Left lung (tissue), 10 donors: Measurements from ENCODE around the gene CLEC1A. TPM values are rescaled to one million over a fixed set of nuclear protein-coding genes. Genes with fewer than 3 reads are reported as not detected.
A peak's percentile ranks its signal among the peaks of the same experiment; 100 is the strongest.

Experiments
- ATAC-seq: fragments of 200-7000 bp; cut with Tn5 transposase; one replicate; pipeline ENCODE4 v1.9.1; 2020; ENCODE audit warnings: moderate library complexity
- DNase-seq, 4 donors: peaks; one replicate each; pipeline ENCODE4 v3.0.0-alpha.2; 2013 to 2020
- H3K27ac ChIP-seq, 2 donors: fragments of 200-600 bp; sonication (generic) in 1 of 2; one replicate each; pipeline versions ENCODE4 v1.5.0 to v1.8.0; 2020 to 2021
- H3K27me3 ChIP-seq, 2 donors: fragments of 200-600 bp; sonication (generic) in 1 of 2; one replicate each; pipeline versions ENCODE4 v1.5.0 to v1.8.0; 2020 to 2021
- H3K36me3 ChIP-seq, 2 donors: fragments of 200-600 bp; sonication (generic) in 1 of 2; one replicate each; pipeline versions ENCODE4 v1.5.0 to v1.8.0; 2020 to 2021
- H3K4me1 ChIP-seq, 2 donors: fragments of 200-600 bp; one replicate each; pipeline ENCODE4 v1.8.0; 2021
- H3K4me3 ChIP-seq, 2 donors: fragments of 200-600 bp; sonication (generic) in 1 of 2; one replicate each; pipeline versions ENCODE4 v1.5.0 to v1.8.0; 2020 to 2021; ENCODE audit warnings: mild to moderate bottlenecking in 1 of 2
- H3K9me3 ChIP-seq, 2 donors: fragments of 200-600 bp; sonication (generic) in 1 of 2; one replicate each; pipeline versions ENCODE4 v1.5.0 to v1.8.0; 2020 to 2021
- intact Hi-C, 2 donors: fragments of 100-400 bp; cut with DNase I; formaldehyde crosslinking; loops; one replicate each; pipeline versions ENCODE4 v1.11.2 to v1.14.2; 2022
- polyA plus RNA-seq, 6 donors: library from polyadenylated mRNA; unstranded; fragments of 120-200 nt; gene quantifications; one replicate each; pipeline ENCODE4 v1.2.1, GENCODE V29; 2013; ENCODE audit not compliant: insufficient read length in 6 of 6
- total RNA-seq, 2 donors: library from RNA; stranded (reverse); fragmentation: NEBNext Ultra II Directional; extraction: Animal tissue kit (Norgen Biotek cat#: 25700); gene quantifications; one replicate each; pipeline ENCODE4 v1.2.1, GENCODE V29; 2021
- TF ChIP-seq, protein P1 (sequence below), 2 donors: fragments of 200-600 bp; sonication (generic) in 1 of 2; IDR thresholded peaks; one replicate each; pipeline versions ENCODE4 v1.5.0 to v1.8.0; 2021; ENCODE audit warnings: antibody characterized with exemption in 2 of 2
- donor health status: DM: no; HTN: yes; CAD: no.
- donor health status: DM: no; HTN: no; CAD: no.

The CLEC1A gene
- total and polyA plus RNA-seq, 8 donors = 8.9 to 23.0 (median 20.0) TPM

DNA sequence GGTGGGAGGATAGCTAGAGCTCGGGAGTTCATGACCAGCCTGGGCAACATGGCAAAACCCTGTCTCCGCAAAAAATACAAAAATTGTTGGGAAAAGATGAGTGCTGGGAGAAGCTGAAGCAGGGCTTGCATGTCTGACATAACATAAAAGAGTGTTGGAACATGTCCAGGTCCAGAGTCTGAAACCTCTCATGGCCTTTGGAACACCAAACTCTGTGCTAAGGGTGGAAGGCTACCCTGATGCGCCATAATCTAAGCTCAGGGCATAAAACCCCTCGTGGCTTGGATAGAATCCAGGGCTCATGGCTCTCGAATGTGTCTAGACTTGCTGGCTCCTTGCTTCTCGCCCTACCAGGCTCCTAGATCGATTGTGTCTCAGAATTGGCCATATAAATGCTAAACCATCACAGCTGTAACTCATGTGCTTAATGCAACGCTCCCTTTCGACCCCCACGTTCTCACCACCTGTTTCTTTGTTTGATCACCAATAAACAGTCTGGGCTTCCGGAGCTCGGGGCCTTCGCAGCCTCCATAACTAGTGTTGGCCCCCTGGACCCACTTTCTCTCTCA, 37.9 kb upstream of the CLEC1A start:
- H3K4me1 ChIP-seq = peaks cover 0 to 17% of the 10 kb centered on the region in 2 donors
- TF ChIP-seq, protein P1, sequence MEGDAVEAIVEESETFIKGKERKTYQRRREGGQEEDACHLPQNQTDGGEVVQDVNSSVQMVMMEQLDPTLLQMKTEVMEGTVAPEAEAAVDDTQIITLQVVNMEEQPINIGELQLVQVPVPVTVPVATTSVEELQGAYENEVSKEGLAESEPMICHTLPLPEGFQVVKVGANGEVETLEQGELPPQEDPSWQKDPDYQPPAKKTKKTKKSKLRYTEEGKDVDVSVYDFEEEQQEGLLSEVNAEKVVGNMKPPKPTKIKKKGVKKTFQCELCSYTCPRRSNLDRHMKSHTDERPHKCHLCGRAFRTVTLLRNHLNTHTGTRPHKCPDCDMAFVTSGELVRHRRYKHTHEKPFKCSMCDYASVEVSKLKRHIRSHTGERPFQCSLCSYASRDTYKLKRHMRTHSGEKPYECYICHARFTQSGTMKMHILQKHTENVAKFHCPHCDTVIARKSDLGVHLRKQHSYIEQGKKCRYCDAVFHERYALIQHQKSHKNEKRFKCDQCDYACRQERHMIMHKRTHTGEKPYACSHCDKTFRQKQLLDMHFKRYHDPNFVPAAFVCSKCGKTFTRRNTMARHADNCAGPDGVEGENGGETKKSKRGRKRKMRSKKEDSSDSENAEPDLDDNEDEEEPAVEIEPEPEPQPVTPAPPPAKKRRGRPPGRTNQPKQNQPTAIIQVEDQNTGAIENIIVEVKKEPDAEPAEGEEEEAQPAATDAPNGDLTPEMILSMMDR (IDR thresholded peaks at IDR 0.05) = no peak
- no peak for ATAC-seq
- no peak for DNase-seq
- intact Hi-C loops = no loop called here
- H3K36me3 ChIP-seq = no peaks in the 10 kb centered on the region
- no peak overlapping the region for H3K27ac ChIP-seq
- H3K4me3 ChIP-seq = no peak overlapping the region
- no peaks in the 10 kb centered on the region for H3K27me3 ChIP-seq
- no peaks in the 10 kb centered on the region for H3K9me3 ChIP-seq

DNA sequence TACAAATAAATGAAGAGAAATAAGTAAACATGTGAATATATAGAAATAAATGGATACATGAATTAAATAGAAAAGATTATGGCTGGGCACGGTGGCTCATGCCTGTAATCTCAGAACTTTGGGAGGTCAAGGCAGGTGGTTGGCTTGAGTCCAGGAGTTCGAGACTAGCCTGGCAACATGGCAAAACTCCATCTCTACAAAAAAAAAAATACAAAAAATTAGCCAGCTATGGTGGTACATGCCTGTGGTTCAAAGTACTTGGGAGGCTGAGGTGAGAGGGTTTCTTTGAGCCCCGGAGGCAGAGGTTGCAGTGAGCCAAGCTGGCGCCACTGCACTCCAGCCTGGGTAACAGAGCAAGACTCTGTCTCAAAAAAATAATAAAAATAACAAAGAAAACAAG, 36.3 kb upstream of the CLEC1A start:
- H3K4me3 ChIP-seq = no peak overlapping the region
- peaks cover 0 to 31% of the 10 kb centered on the region in 2 donors for H3K4me1 ChIP-seq
- DNase-seq = no peak
- no peaks in the 10 kb centered on the region for H3K36me3 ChIP-seq
- no peak for ATAC-seq
- intact Hi-C loops = no loop called here
- H3K27ac ChIP-seq = no peak overlapping the region
- TF ChIP-seq, protein P1 (IDR thresholded peaks at IDR 0.05) = no peak
- H3K27me3 ChIP-seq = no peaks in the 10 kb centered on the region
- H3K9me3 ChIP-seq = no peaks in the 10 kb centered on the region

DNA sequence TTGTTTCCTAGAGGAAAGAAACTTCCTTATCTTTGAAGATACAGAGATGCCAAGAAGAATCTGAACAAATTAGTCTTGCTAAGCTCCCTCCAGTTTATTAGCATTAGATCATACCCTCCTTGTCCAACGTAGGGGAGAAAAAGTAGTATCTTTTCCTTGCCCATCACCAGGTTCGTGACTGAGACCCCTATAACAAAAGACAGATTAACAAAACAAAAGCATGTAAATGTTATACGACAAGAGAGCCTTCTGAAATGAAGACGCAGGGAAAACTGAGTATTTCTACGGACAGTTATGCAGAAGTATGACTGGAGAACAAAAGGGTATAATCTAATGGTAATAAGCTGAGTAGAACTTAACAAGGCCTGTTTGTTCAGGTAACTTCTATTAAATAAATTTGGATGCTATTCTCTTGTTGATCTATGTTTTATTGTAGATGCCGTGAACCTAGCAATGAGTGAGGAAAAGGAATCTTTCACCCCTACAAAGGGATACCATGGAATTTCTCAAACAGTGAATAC, 34.1 kb upstream of the CLEC1A start:
- peaks cover 0 to 24% of the 10 kb centered on the region in 2 donors for H3K4me1 ChIP-seq
- no peak overlapping the region for H3K27ac ChIP-seq
- no peak for ATAC-seq
- intact Hi-C loops = no loop called here
- DNase-seq = no peak
- TF ChIP-seq, protein P1 (IDR thresholded peaks at IDR 0.05) = no peak
- H3K4me3 ChIP-seq = no peak overlapping the region
- H3K9me3 ChIP-seq = no peaks in the 10 kb centered on the region
- H3K27me3 ChIP-seq = no peaks in the 10 kb centered on the region
- no peaks in the 10 kb centered on the region for H3K36me3 ChIP-seq

DNA sequence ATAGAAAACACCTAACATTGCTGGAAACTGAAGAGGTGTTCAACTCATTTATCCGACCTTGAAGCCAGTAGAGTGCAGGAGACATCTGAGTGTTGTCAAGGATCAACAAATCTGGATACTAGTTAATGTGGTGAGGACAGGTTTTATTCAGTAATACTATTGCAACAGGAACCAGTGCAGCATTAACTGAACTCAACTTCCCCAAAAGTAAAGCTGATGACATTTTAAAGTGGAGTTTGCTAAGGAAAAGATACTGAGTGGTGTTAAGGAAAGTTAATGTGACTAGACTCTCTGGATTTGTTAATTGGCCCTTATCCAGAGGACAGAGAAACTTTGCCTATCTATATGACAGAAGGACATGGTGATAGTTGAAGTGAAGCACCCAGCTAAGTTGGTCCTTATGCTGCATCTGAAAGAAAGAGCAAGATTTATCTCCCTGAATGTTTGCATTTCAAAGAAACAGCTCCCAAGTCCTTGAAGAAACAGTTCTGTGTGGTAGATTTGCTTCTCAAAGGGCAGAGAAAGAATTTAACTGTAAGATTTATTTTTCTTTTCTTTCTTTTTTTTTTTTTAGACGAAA, 32.4 kb upstream of the CLEC1A start:
- peak; percentile 13 for ATAC-seq
- H3K4me1 ChIP-seq = peaks cover 0 to 32% of the 10 kb centered on the region in 2 donors
- H3K9me3 ChIP-seq = no peaks in the 10 kb centered on the region
- H3K4me3 ChIP-seq = no peak overlapping the region
- no peaks in the 10 kb centered on the region for H3K36me3 ChIP-seq
- no peaks in the 10 kb centered on the region for H3K27me3 ChIP-seq
- intact Hi-C loops = no loop called here
- DNase-seq = no peak
- TF ChIP-seq, protein P1 (IDR thresholded peaks at IDR 0.05) = no peak
- peak overlapping the region; percentile 45 to 95 for H3K27ac ChIP-seq

DNA sequence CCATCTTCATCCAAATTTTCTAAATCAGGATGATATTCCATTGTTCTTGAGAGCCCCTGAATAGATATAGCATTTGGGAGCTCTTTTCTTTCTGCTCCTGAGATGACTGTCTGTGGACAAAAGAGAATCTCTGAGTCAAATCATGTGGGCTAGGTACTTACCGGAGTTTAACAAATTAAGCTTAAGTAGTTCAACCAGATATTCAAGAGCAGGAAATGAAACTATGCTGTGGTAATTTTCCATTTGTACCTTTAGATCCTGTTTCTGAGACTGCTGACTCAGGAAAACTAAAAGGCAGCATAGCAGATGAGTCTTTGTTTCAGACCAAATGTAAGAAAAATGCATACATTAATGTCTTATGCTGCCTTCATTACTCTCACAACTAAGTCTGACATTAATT, 31.3 kb upstream of the CLEC1A start, which contains the start of gene CLEC7A:
Gene CLEC7A, minus strand, starts transcription at position 158 of the 400 bp plus-strand sequence. Its CDS starts 117 bp downstream, at position 41.
- TF ChIP-seq, protein P1 (IDR thresholded peaks at IDR 0.05) = no peak
- Histone ChIP-seq H3K4me3 (peak within 1 kb of the TSS; percentile 5 to 49), H3K4me1 (peaks cover 0 to 32% of the 10 kb centered on the region in 2 donors), H3K9me3 (no peaks in the 10 kb centered on the region), H3K27ac (peak within 1 kb of the TSS; percentile 45 to 95), H3K27me3 (no peaks in the 10 kb centered on the region), H3K36me3 (peaks cover 0 to under 1% of the 10 kb centered on the region in 2 donors)
- DNase-seq (no peak), ATAC-seq (peak; percentile 58)
- intact Hi-C loops = no loop called here
